ENCODE measurements around the gene ASCL5. TPM values are rescaled to one million over a fixed set of nuclear protein-coding genes. Genes with fewer than 3 reads are reported as not detected.
A peak's percentile ranks its signal among the peaks of the same experiment; 100 is the strongest.

Gene ASCL5
- total RNA-seq: not detected in 2 replicates

- no peak for DNase-seq
- intact Hi-C loops (cut with micrococcal nuclease): no loop called here
- no peaks in the 10 kb centered on the region for H3K9me3 Mint-ChIP-seq
- H3K36me3 Mint-ChIP-seq (ENCODE audit: low read depth): no peaks in the 10 kb centered on the region
- peaks cover 8% of the 10 kb centered on the region for H3K27me3 Mint-ChIP-seq
- H3K27ac Mint-ChIP-seq: no peak within 1 kb of the TSS
- no peaks in the 10 kb centered on the region for H3K4me1 Mint-ChIP-seq
- H3K4me3 Mint-ChIP-seq: no peak within 1 kb of the TSS
These were observed at the start of gene ASCL5 for GRCh38 chr1:201126832-201127754. ASCL5 (minus strand) TSS chr1:201127184; CDS start chr1:201115372, 11,812 bp downstream.

DNA sequence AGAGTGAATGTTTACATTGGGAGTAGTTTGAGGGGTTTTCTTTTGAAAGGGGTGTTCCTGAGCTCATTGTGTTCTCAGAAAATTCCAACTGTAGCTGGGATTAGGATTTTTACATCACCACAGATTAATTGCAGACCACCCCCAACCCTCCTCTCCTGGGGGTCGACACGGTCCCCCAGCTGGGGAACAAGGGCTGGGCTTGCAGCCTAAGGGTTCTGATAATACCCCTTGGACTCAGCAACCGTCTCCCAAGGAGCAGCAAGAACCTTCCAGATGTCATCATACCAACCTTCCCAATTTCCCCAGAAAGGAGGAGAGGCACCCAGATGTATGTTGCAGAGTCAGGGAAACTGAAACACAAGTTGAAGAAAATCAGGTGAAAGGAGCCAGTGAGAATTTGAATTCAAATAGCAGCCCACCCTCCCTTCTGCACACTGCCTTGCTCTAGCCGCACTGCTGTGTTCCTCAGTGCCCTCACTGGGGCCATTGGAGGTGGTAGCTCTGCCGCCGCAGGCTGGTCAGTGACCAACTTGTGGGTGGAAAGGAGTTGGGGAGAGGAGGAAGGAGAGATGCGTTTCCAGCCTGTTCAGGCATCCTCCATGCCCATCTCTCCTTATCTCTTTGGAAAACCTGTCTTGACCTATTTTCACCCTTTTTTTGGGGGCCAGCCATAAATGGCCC is 49.0 kb upstream of the ASCL5 start:
- H3K27me3 Mint-ChIP-seq: peaks cover 25% of the 10 kb centered on the region
- no peaks in the 10 kb centered on the region for H3K36me3 Mint-ChIP-seq (ENCODE audit: low read depth)
- no peak overlapping the region for H3K4me3 Mint-ChIP-seq
- peaks cover 11% of the 10 kb centered on the region for H3K4me1 Mint-ChIP-seq
- no peaks in the 10 kb centered on the region for H3K9me3 Mint-ChIP-seq
- intact Hi-C loops (cut with micrococcal nuclease): no loop called here
- DNase-seq: no peak
- H3K27ac Mint-ChIP-seq: no peak overlapping the region

- no peak overlapping the region for H3K4me3 Mint-ChIP-seq
- DNase-seq: no peak
- H3K27ac Mint-ChIP-seq: no peak overlapping the region
- intact Hi-C loops (cut with micrococcal nuclease): loop anchor here (5.0 kb wide), 1 partner anchor 151 kb away; the partner anchor contains the start of gene KIF21B
- H3K27me3 Mint-ChIP-seq: peaks cover 23% of the 10 kb centered on the region
- no peaks in the 10 kb centered on the region for H3K36me3 Mint-ChIP-seq (ENCODE audit: low read depth)
- H3K9me3 Mint-ChIP-seq: no peaks in the 10 kb centered on the region
- peaks cover 14% of the 10 kb centered on the region for H3K4me1 Mint-ChIP-seq
These were observed 46.8 kb upstream of the ASCL5 start for GRCh38 chr1:201173736-201174135.

DNA sequence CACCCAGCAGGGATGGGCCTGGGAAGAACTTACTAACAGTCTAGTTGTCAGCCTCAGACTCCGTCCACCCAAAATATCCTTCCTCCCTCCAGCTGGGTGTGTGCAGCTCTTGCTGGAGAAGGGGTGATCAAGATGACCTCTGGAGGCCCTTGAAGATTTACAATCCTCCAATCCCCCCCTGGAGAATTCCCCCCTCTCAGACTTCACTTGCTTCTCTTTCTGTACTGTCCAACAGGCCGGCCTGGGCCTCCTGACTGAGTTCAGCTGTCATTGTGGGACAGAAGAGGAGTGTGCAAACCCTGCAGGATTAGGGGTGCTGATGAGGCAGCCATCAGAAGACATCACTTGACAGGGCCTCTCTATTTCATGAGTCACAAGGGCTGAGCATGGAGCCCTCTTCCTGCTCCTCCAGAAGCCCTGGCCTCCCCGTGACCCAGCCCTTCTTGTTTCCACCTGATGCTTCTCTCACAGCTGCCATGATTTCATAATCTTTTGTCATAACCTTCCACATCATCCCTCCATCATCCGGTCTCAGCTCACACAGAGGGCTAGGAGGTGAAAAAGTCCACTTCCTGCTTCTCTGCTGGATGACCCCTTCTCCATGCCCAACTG is 46.1 kb upstream of the ASCL5 start:
- Mint-ChIP-seq H3K4me1 (peaks cover 14% of the 10 kb centered on the region), H3K36me3 (ENCODE audit: low read depth) (no peaks in the 10 kb centered on the region), H3K4me3 (no peak overlapping the region), H3K27me3 (peaks cover 21% of the 10 kb centered on the region), H3K9me3 (no peaks in the 10 kb centered on the region), H3K27ac (no peak overlapping the region)
- DNase-seq: no peak
- intact Hi-C loops (cut with micrococcal nuclease): loop anchor here (5.0 kb wide), 1 partner anchor 151 kb away; the partner anchor contains the start of gene KIF21B

GRCh38 chr1:201172326-201172725 is 45.3 kb upstream of the ASCL5 start:
- Mint-ChIP-seq H3K27me3 (peaks cover 27% of the 10 kb centered on the region), H3K36me3 (ENCODE audit: low read depth) (no peaks in the 10 kb centered on the region), H3K27ac (no peak overlapping the region), H3K4me1 (peaks cover 14% of the 10 kb centered on the region), H3K4me3 (no peak overlapping the region), H3K9me3 (no peaks in the 10 kb centered on the region)
- no peak for DNase-seq
- intact Hi-C loops (cut with micrococcal nuclease): loop anchor here (5.0 kb wide), 1 partner anchor 150 kb away; the partner anchor contains the start of gene KIF21B

DNA sequence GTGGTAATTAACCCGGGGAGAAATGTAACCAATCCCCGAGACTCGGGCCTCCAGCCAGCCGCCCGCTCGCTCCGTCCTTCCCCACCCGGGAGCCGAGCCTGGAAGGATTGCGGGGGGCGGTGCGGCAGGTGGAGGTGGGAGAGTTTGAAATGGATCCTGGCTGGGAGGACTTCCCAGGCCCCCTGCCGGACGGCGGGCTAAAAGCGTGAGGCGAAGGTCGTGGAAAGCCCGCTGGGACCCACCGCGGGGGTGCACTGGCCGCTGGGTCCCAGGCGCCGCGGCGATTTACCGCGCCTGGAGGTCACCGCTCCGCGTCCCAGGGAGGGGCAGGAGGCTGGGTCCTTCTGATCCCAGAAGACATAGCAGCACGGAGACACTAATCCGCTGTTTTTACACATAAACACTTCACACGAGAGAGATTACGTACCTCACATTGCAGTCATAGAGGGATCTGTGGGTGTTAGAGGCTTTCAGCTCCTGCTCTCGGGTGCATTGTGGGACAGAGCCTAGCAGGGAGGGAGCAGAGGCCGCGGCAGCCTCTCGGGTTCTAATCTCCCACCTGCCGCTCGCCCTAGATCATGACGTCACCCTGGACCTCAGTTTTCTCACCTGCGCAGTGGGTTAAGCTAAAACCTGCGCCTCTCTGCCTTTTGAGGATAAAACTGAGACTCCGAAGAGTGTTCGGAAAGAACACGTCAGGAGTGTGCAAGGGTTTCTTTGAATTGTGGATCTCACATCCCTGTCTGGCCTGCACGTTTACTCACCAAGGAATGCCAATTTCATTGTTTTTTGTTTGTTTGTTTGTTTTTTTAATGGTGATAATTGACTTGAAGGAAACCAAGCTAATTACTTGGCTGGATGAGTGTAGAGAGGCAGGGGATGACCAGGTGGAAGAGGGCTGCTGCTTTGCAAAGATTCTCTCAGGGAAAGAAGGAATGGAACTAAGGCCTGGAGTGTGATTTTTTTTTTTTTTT is 44.4 kb upstream of the ASCL5 start:
- Mint-ChIP-seq H3K36me3 (ENCODE audit: low read depth) (no peaks in the 10 kb centered on the region), H3K27me3 (peaks cover 33% of the 10 kb centered on the region), H3K27ac (peak overlapping the region; percentile 83), H3K9me3 (no peaks in the 10 kb centered on the region), H3K4me1 (peaks cover 14% of the 10 kb centered on the region), H3K4me3 (peak overlapping the region; percentile 81)
- peak; percentile 76 for DNase-seq
- intact Hi-C loops (cut with micrococcal nuclease): loop anchor here (1.0 to 5.0 kb wide), 2 partner anchors 17 to 149 kb away; partner anchors contain the start of genes KIF21B and TMEM9

- peaks cover 36% of the 10 kb centered on the region for H3K27me3 Mint-ChIP-seq
- no peaks in the 10 kb centered on the region for H3K9me3 Mint-ChIP-seq
- peaks cover 14% of the 10 kb centered on the region for H3K4me1 Mint-ChIP-seq
- DNase-seq: peak; percentile 88
- H3K4me3 Mint-ChIP-seq: peak overlapping the region; percentile 81
- no peaks in the 10 kb centered on the region for H3K36me3 Mint-ChIP-seq (ENCODE audit: low read depth)
- intact Hi-C loops (cut with micrococcal nuclease): loop anchor here (1.0 to 5.0 kb wide), 2 partner anchors 16 to 148 kb away; partner anchors contain the start of genes KIF21B and TMEM9
- H3K27ac Mint-ChIP-seq: peak overlapping the region; percentile 83
These were observed 43.6 kb upstream of the ASCL5 start for GRCh38 chr1:201170533-201171062.

DNA sequence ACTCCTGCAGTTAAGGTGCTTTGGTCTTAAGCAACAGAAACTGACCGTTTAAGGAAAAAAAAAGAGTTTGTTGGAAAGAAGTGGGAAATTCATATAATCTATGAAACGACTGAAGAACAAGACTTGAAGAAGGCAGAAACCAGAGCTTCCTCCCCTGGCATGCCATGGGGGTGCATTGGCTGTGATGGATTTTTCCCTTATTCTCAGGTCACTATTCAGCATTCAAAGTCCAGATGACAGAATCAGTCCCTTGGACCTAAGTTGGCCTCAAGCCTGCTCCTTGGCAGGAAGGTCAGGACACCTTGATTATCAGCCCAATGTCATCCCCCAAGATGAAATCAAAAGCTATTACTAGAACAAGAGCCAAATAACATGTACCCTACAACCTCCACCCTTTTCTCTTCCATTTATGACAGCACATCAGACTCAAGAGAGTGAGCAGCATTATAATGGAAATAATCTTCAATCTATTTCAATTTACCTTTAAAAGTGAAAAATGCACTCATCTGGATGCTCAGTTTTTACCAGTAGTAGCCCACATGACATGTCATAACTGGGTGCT is 43.1 kb upstream of the ASCL5 start:
- peak overlapping the region; percentile 81 for H3K4me3 Mint-ChIP-seq

GRCh38 chr1:201169203-201169602 is 42.2 kb upstream of the ASCL5 start:
- Mint-ChIP-seq H3K36me3 (ENCODE audit: low read depth) (no peaks in the 10 kb centered on the region), H3K9me3 (no peaks in the 10 kb centered on the region), H3K4me3 (no peak overlapping the region), H3K27ac (no peak overlapping the region), H3K4me1 (peaks cover 14% of the 10 kb centered on the region), H3K27me3 (peaks cover 37% of the 10 kb centered on the region)
- intact Hi-C loops (cut with micrococcal nuclease): no loop called here
- no peak for DNase-seq

More for the DNA sequence above, 43.1 kb upstream of the ASCL5 start:
- peaks cover 36% of the 10 kb centered on the region for H3K27me3 Mint-ChIP-seq
- H3K4me1 Mint-ChIP-seq: peaks cover 14% of the 10 kb centered on the region
- intact Hi-C loops (cut with micrococcal nuclease): loop anchor here (5.0 kb wide), 1 partner anchor 148 kb away; the partner anchor contains the start of gene KIF21B
- no peaks in the 10 kb centered on the region for H3K36me3 Mint-ChIP-seq (ENCODE audit: low read depth)
- DNase-seq: no peak
- no peak overlapping the region for H3K27ac Mint-ChIP-seq
- H3K9me3 Mint-ChIP-seq: no peaks in the 10 kb centered on the region

GRCh38 chr1:201167041-201167991 is 40.3 kb upstream of the ASCL5 start:
- Mint-ChIP-seq H3K36me3 (ENCODE audit: low read depth) (no peaks in the 10 kb centered on the region), H3K4me1 (peaks cover 10% of the 10 kb centered on the region), H3K4me3 (no peak overlapping the region), H3K27ac (no peak overlapping the region), H3K27me3 (peaks cover 46% of the 10 kb centered on the region), H3K9me3 (no peaks in the 10 kb centered on the region)
- intact Hi-C loops (cut with micrococcal nuclease): no loop called here
- no peak for DNase-seq

- Mint-ChIP-seq H3K27me3 (peaks cover 38% of the 10 kb centered on the region), H3K4me3 (no peak overlapping the region), H3K27ac (no peak overlapping the region), H3K36me3 (ENCODE audit: low read depth) (no peaks in the 10 kb centered on the region), H3K9me3 (no peaks in the 10 kb centered on the region), H3K4me1 (no peaks in the 10 kb centered on the region)
- intact Hi-C loops (cut with micrococcal nuclease): no loop called here
- DNase-seq: no peak
These were observed 37.7 kb upstream of the ASCL5 start for GRCh38 chr1:201164645-201165044.

All from activated CD4-positive, alpha-beta T cell treated with anti-CD3 and anti-CD28 coated beads, Interleukin-2, amount 10 ng/mL, durations not matched to agents 24 days and 14 days (primary cell).